GM20000 (cell line): ENCODE measurements around the gene ZMYM5.
"Not testable (repeated sequence)": the region's sequence is repeated elsewhere in the genome, so short reads cannot be mapped to it uniquely, and the experiment has no call there.

ENCODE experiments used
- DNase-seq: peaks from one replicate; pipeline ENCODE4 v3.0.0; 2012; ENCODE audit warnings: low spot score
- TF ChIP-seq, protein P1 (sequence below): IDR thresholded peaks from 2 replicates; pipeline ENCODE4 v1.5.1; 2012; ENCODE audit warnings: mild to moderate bottlenecking, control low read depth; ENCODE audit errors: extremely low read depth, missing control alignments

The ZMYM5 gene

DNA sequence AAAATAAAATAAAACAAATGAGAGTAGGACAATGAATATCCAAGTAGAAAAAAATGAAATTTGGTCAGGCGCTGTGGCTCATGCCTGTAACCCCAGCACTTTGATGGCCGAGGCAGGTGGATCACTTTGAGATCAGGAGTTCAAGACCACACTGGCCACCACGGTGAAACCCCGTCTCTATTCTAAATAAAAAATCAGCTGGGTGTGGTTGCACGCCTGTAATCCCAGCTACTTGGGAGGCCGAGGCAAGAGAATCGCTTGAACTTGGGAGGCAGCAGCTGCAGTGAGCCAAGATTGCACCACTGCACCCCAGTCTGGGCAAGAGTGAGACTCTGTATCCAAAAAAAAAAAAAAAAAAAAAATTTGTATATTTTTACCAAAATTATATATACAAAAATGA is 18.2 kb upstream of the ZMYM5 start:
- TF ChIP-seq, protein P1, sequence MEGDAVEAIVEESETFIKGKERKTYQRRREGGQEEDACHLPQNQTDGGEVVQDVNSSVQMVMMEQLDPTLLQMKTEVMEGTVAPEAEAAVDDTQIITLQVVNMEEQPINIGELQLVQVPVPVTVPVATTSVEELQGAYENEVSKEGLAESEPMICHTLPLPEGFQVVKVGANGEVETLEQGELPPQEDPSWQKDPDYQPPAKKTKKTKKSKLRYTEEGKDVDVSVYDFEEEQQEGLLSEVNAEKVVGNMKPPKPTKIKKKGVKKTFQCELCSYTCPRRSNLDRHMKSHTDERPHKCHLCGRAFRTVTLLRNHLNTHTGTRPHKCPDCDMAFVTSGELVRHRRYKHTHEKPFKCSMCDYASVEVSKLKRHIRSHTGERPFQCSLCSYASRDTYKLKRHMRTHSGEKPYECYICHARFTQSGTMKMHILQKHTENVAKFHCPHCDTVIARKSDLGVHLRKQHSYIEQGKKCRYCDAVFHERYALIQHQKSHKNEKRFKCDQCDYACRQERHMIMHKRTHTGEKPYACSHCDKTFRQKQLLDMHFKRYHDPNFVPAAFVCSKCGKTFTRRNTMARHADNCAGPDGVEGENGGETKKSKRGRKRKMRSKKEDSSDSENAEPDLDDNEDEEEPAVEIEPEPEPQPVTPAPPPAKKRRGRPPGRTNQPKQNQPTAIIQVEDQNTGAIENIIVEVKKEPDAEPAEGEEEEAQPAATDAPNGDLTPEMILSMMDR: no peak
- DNase-seq: no peak

GRCh38 chr13:19864746-19865309 is 1.4 kb upstream of the ZMYM5 start:
- peak; percentile 68 for DNase-seq
- TF ChIP-seq, protein P1: peak; percentile 51

DNA sequence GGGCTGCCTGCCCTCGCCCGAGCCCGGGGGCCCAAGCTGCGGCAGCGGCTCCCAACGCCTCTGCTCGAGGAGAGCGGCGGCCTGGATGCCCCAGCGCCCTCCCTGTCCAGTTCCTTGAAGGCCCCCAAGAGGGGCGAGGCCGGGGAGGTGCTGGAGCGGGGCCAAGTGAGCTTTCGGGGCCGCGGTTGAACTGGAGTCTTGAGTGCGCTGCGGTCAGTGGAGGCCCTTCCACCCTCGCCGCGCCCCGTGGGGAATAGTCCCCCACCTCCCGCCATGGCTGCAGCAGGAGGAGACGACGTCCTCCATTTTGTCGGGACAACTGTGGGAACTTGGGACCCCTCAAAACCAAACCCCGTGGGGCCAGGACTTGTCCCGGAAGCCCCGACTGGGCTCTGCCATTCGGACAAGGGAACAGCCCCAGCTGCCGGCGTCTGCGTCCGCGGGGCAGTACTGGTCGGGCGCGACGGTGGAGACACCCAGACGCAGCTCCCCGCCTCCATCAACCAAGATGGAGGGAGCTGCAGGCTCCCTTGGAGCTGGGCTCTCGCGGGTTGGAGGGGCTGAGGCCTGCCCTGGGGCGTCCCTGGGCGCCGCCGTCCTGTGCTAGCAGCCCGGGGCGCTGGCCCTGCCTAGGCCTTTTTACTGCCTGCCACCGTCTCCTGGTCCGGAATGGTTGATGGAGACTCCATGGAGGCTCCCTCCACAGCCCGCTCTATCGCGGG is 736 bp upstream of the ZMYM5 start:
- TF ChIP-seq, protein P1: no peak
- peak; percentile 68 for DNase-seq

GRCh38 chr13:19862481-19863313 is 752 bp downstream of the ZMYM5 start:
- peak; percentile 50 for DNase-seq
- TF ChIP-seq, protein P1: no peak

- TF ChIP-seq, protein P1: no peak
Measured at GRCh38 chr13:19861762-19862161, 1.7 kb downstream of the ZMYM5 start.

GRCh38 chr13:19860884-19861655 is 2.4 kb downstream of the ZMYM5 start:
- TF ChIP-seq, protein P1: no peak
- DNase-seq: no peak

More at GRCh38 chr13:19861762-19862161, 1.7 kb downstream of the ZMYM5 start:
- no peak for DNase-seq

DNA sequence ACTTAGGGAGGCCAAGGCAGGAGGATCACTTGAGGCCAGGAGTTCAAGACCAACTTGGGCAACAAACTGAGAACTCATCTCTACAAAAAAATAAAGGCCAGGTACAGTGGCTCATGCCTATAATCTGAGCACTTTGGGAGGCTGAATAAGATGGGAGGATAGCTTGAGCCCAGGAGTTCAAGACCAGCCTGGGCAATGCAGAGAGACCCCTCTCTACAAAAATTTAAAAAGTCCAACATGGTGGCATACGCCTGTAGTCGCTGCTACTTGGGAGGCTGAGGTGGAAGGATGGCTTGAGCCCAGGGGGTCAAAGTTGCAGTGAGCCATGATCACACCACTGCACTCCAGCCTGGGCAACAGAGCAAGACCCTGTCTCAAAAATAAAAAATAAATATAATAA is 5.8 kb downstream of the ZMYM5 start:
- DNase-seq: not testable (repeated sequence)
